GM20000 (cell line): ENCODE measurements around the gene TMEM63C.

Source experiments
- DNase-seq: peaks from one replicate; pipeline ENCODE4 v3.0.0; 2012; ENCODE audit warnings: low spot score
- CTCF ChIP-seq: IDR thresholded peaks from 2 replicates; pipeline ENCODE4 v1.5.1; 2012; ENCODE audit warnings: mild to moderate bottlenecking, control low read depth; ENCODE audit errors: extremely low read depth, missing control alignments

Gene TMEM63C

GRCh38 chr14:77148510-77149231 is 32.9 kb upstream of the TMEM63C start:
- TF ChIP-seq CTCF = no peak
- DNase-seq = no peak

DNA sequence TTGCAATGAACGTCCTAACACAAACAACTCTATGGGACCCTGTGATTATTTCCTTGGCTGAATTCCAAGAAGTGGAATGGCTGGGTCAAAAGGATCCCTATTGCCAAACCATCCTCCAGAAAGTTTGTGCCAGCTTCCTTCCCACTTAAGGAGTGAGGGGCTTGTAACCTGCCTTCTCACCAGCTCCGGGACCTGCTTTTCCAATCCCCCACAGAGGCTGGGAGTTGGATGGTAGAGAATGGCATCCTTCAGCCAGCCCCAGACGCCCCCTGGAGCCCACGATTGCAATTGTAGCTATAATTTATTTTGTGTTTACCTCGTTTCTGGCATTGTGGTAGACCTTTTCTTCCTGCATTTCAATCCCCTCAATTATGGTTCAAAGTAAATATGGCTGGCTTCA is 30.4 kb upstream of the TMEM63C start:
- no peak for DNase-seq
- TF ChIP-seq CTCF = peak; percentile 16

DNA sequence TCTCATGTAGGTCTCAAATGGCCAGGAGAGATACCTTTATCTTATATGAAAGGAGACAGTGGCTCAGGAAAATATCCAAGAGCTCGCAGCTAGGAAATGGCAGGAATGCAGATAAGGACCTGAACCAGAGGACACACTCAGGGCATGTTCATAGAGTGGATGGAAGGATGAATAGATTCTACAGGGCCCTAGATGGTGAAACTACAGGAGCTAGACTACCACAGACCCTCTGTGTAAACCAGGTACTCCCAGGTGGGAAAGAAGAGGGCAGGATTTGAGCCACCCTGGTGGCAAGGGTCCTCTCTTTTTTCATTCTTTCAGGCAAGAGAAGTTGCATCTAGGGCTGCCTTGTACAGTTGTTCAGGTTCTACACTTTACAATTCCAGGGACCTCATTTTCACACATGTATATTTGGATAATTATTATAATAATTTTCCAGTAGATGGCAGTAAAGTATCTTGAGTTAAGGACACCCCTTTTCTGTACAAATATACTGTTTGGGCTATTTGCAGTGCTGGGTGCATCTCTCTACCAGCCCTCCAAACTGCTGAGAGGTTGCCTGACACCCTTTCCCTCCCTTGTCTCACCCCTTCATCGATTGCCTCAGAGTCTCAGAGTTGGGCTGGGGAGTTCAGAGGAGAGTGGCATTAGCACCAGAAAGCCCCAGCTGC is 29.5 kb upstream of the TMEM63C start:
- TF ChIP-seq CTCF = no peak
- DNase-seq = peak; percentile 62

- TF ChIP-seq CTCF = no peak
- no peak for DNase-seq
Observed at GRCh38 chr14:77153802-77154201, 27.8 kb upstream of the TMEM63C start.

GRCh38 chr14:77154421-77154820 is 27.2 kb upstream of the TMEM63C start:
- no peak for DNase-seq
- TF ChIP-seq CTCF = no peak

GRCh38 chr14:77155083-77155482 is 26.5 kb upstream of the TMEM63C start:
- DNase-seq = no peak
- TF ChIP-seq CTCF = no peak

DNA sequence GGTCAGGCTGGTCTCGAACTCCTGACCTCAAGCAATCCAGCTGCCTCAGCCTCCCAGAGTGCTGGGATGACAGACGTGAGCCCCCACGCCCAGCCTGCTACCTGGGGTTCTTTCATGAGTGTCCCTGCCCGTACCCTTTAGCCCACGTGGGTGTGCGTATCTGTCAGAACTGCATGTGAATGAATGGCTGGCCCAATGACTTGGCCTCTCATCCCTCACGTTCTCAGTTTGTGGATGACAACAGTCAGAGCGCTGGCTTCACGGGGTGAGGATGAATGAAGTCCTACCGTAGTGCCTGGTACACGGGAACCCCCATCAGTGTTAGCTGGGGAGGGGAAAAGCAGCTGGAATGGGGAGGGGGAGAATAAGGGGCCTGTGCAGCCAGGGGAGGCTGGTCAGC is 23.9 kb upstream of the TMEM63C start:
- DNase-seq = no peak
- no peak for TF ChIP-seq CTCF
